Body of pancreas (tissue), 4 donors: ENCODE measurements around the gene PSME4.

ENCODE experiments used
- CTCF ChIP-seq, 7 experiments: fragments of 450-650 bp in 4 of 7; fragments of 200-600 bp in 3 of 7; sonication (generic) in 3 of 7; IDR thresholded peaks; one replicate each; pipeline ENCODE4 v1.5.1; 2016 to 2019; ENCODE audit warnings: antibody characterized with exemption in 7 of 7
- POLR2A ChIP-seq, 3 donors: fragments of 450-650 bp; IDR thresholded peaks; one replicate each; pipeline ENCODE4 v1.6.1; 2016; ENCODE audit warnings: antibody characterized with exemption in 3 of 3, mild to moderate bottlenecking in 2 of 3

- TF ChIP-seq CTCF (IDR thresholded peaks at IDR 0.05): no peak
- TF ChIP-seq POLR2A (IDR thresholded peaks at IDR 0.05): no peak
Observed at GRCh38 chr2:53964257-53964952, 6.4 kb downstream of the PSME4 start.
